ENCODE results near the gene TH.

The TH gene

DNA sequence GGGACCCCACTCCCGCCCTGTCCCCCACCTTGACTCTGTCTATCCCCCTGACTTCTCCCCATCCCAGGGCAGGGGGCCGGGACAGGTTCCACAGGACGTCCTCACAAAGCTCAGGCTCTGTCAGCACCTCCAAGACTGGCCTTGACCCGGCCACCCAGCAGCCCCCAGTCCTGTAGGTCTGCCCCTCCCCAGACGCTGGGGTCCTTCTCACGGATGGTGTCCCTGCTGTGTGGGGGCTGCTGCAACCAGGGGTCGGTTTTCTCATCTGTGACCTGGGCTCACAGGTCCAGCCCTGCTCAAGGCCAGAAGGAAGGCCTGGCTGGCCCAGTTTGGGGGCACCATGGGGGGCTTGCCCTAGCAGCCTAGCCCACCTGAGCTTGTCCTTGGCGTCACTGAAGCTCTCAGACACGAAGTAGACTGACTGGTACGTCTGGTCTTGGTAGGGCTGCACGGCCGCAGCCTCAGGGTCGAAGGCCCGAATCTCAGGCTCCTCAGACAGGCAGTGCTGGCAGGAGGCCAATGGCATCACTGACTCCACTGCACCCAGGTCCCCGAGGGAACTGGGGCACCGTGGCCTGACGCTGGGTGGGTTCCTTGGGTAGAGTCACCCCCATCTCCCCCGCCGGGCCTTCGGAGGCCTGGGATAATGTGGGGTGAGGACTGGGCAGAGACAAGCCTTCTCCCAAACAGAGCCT lies 6.6 kb downstream of the TH start:
- Mint-ChIP-seq H3K9me3 (no peaks in the 10 kb centered on the region), H3K4me3 (no peak overlapping the region), H3K27ac (no peak overlapping the region), H3K27me3 (peaks cover 75% of the 10 kb centered on the region), H3K36me3 (no peaks in the 10 kb centered on the region), H3K4me1 (no peaks in the 10 kb centered on the region)
- no peak for ATAC-seq

DNA sequence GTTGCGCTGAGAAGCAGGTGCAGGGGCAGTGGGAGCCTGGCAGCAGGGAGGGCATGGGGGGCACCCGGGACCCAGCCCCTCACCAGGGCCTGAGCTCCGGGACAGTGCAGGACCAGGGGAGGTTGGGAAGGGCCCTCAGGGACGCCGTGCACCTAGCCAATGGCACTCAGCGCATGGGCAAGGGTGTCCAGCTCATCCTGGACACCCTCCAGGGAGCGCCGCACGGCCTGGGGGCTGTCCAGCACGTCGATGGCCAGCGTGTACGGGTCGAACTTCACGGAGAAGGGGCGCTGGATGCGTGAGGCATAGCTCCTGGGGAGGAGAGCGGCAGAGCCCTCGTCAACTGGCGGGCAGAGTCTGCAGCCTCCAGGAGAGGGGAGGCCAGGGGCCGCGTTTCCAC lies 7.5 kb downstream of the TH start:
- Mint-ChIP-seq H3K27me3 (peaks cover 83% of the 10 kb centered on the region), H3K9me3 (no peaks in the 10 kb centered on the region)
- ATAC-seq: no peak

GRCh38 chr11:2163428-2163978 lies 8.1 kb downstream of the TH start:
- Mint-ChIP-seq H3K36me3 (no peaks in the 10 kb centered on the region), H3K4me3 (no peak overlapping the region), H3K27me3 (peaks cover 79% of the 10 kb centered on the region), H3K9me3 (no peaks in the 10 kb centered on the region), H3K27ac (no peak overlapping the region), H3K4me1 (no peaks in the 10 kb centered on the region)
- ATAC-seq: no peak

More for the DNA sequence above, 7.5 kb downstream of the TH start:
- H3K4me1 Mint-ChIP-seq: no peaks in the 10 kb centered on the region
- no peak overlapping the region for H3K4me3 Mint-ChIP-seq
- H3K27ac Mint-ChIP-seq: no peak overlapping the region
- no peaks in the 10 kb centered on the region for H3K36me3 Mint-ChIP-seq

DNA sequence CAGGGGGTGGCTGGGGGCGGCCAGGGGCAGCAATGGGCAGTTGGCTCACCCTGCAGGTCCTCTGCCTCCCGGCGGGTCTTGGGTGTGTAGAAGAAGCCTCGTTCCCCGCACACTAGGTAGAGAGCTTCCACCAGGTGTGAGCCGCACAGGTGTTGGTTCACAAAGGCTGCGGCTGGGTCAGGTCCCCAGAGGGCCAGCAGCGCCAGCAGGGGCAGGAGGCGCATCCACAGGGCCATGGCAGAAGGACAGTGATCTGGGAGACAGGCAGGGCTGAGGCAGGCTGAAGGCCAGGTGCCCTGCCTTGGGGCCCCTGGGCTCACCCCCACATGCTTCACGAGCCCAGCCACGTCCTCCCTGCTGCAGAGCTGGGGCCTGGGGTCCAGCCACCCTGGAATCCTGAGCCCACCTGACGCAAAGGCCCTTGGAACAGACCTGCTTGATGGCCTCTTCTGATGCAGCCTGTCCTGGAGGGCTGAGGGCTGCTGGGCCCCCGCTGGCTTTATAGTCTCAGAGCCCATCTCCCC lies 10.8 kb downstream of the TH start, which contains the start of gene INS:
INS (minus strand) TSS at position 474 of the 524 bp plus-strand sequence; CDS start at position 236, 238 bp downstream.
- ATAC-seq: no peak
- Mint-ChIP-seq H3K36me3 (no peaks in the 10 kb centered on the region), H3K27ac (no peak within 1 kb of the TSS), H3K9me3 (no peaks in the 10 kb centered on the region), H3K4me3 (no peak within 1 kb of the TSS), H3K27me3 (peaks cover 68% of the 10 kb centered on the region), H3K4me1 (no peaks in the 10 kb centered on the region)

- peak; percentile 11 for ATAC-seq
- Mint-ChIP-seq H3K27me3 (peaks cover 57% of the 10 kb centered on the region), H3K4me1 (no peaks in the 10 kb centered on the region), H3K4me3 (no peak overlapping the region), H3K36me3 (no peaks in the 10 kb centered on the region), H3K27ac (no peak overlapping the region), H3K9me3 (no peaks in the 10 kb centered on the region)
These were observed 11.8 kb downstream of the TH start for GRCh38 chr11:2159536-2160413.

- ATAC-seq: no peak
- H3K36me3 Mint-ChIP-seq: no peaks in the 10 kb centered on the region
- H3K27ac Mint-ChIP-seq: no peak overlapping the region
- no peaks in the 10 kb centered on the region for H3K9me3 Mint-ChIP-seq
- no peak overlapping the region for H3K4me3 Mint-ChIP-seq
- H3K27me3 Mint-ChIP-seq: peaks cover 49% of the 10 kb centered on the region
- H3K4me1 Mint-ChIP-seq: no peaks in the 10 kb centered on the region
These were observed 12.6 kb downstream of the TH start for GRCh38 chr11:2158966-2159365.

DNA sequence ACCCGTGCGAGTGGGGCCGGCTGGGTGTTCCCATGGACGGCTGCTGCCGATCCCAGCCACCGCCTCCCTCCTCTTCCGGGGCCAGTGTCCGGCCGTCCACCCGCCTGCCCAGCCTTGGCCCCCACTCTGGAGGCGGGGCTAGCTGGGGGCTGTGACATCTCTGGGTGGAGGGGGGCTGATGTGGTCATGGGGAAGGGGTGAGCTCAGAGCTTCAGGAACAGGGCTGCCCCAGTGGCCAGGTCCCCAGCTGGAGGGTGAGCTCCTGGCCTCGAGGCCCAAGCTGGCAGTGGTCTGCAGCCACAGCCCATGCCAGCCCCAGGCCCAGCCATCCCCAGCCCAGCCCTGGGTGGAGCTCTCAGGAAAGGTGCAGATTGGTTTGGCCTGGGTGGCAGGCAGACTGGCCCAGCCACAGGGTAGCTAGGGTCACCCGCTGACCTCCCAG lies 13.3 kb downstream of the TH start:
- ATAC-seq: no peak
- no peak overlapping the region for H3K27ac Mint-ChIP-seq
- no peaks in the 10 kb centered on the region for H3K4me1 Mint-ChIP-seq
- H3K4me3 Mint-ChIP-seq: no peak overlapping the region
- H3K27me3 Mint-ChIP-seq: peaks cover 43% of the 10 kb centered on the region
- H3K9me3 Mint-ChIP-seq: no peaks in the 10 kb centered on the region
- H3K36me3 Mint-ChIP-seq: no peaks in the 10 kb centered on the region

DNA sequence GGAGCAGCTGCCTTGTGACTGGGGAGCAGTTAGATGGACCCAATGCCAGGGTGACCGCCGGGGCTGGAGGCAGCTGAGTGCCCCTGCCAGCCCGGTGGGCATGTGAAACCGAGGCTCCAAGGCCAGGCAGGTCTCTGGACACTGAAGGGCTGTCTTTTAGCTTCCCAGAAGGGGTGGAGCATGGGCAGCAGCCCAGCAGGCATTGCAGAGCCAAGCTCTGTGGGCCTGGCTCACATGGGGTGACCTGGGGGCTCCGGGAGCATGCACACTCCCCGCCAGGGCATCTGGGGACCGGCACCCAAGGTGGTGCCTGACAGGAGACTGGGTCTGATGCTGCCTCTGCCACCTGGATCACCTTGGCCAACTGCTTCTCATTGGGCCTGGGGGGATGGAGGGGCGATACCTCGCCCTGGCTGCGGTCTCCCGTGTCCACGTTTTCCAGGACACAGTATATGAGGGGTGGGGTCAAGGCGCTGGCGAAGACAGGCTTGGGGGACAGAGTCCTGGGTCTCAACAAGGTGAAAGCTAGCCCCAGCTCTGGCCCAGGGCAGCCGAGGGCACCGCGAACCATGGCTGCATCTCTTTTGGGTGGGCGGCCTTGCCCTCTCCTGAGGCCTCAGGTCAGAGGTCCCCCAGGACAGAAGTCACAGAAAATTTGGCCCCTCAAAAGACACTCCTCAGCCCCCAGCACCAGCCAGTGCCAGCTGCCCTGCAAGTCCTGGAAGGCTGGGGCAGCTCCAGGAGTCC lies 14.1 kb downstream of the TH start:
- H3K36me3 Mint-ChIP-seq: no peaks in the 10 kb centered on the region
- no peaks in the 10 kb centered on the region for H3K4me1 Mint-ChIP-seq
- H3K9me3 Mint-ChIP-seq: no peaks in the 10 kb centered on the region
- H3K27me3 Mint-ChIP-seq: peaks cover 34% of the 10 kb centered on the region
- no peak overlapping the region for H3K4me3 Mint-ChIP-seq
- H3K27ac Mint-ChIP-seq: no peak overlapping the region
- ATAC-seq: no peak

GRCh38 chr11:2156416-2157182 lies 15.0 kb downstream of the TH start:
- no peak for ATAC-seq
- H3K9me3 Mint-ChIP-seq: no peaks in the 10 kb centered on the region
- peaks cover 7% of the 10 kb centered on the region for H3K4me1 Mint-ChIP-seq
- no peak overlapping the region for H3K27ac Mint-ChIP-seq
- H3K4me3 Mint-ChIP-seq: no peak overlapping the region
- no peaks in the 10 kb centered on the region for H3K36me3 Mint-ChIP-seq
- peaks cover 28% of the 10 kb centered on the region for H3K27me3 Mint-ChIP-seq

DNA sequence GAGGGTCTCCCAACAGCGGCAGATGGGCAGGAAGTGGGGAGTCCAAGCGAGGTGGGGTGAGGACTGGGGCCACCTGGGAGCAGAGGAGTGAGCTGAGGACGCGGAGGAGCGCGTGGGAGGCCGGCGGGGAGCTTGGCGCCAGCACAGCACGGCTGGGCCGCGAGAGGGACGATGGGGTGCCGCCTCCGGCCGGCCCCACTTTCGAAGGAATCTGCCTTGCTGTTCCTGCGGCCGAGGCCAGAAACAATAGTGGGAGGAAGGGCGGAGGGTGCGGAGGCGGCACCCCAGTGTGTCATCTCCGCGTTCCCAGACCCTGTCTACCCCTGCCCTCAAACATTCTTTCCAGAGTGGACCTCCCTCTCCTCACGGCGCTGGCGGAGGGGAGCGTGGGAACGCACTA lies 16.1 kb downstream of the TH start:
- H3K27ac Mint-ChIP-seq: no peak overlapping the region

GRCh38 chr11:2154889-2155288 lies 16.7 kb downstream of the TH start:
- Mint-ChIP-seq H3K4me1 (peaks cover 17% of the 10 kb centered on the region), H3K9me3 (no peaks in the 10 kb centered on the region), H3K27me3 (peaks cover 33% of the 10 kb centered on the region), H3K27ac (no peak overlapping the region), H3K36me3 (no peaks in the 10 kb centered on the region), H3K4me3 (no peak overlapping the region)
- no peak for ATAC-seq

More for the DNA sequence above, 16.1 kb downstream of the TH start:
- Mint-ChIP-seq H3K9me3 (no peaks in the 10 kb centered on the region), H3K4me3 (no peak overlapping the region), H3K36me3 (no peaks in the 10 kb centered on the region), H3K4me1 (peaks cover 17% of the 10 kb centered on the region), H3K27me3 (peaks cover 33% of the 10 kb centered on the region)
- ATAC-seq: no peak

DNA sequence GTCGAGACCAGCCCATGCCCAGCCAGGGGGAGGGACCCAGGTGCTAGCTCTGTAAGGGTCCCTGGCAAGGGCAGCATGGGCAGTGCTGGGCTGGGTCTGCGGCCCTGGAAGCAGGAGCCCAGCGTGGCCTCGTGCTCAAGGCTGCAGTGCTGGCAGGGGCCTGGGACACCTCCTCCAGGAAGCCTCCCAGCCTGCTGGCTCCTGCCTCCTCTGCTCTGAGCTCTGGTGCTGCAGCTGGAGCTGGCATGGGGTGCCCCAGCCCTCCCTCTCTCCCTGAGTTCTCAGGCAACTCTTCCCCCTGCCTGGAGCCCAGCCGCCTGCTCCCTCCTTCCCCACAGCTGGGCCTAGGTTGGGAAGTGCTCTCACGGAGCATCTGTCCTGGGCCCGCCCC lies 17.4 kb downstream of the TH start:
- Mint-ChIP-seq H3K9me3 (no peaks in the 10 kb centered on the region), H3K27ac (no peak overlapping the region), H3K4me1 (peaks cover 17% of the 10 kb centered on the region), H3K36me3 (no peaks in the 10 kb centered on the region), H3K4me3 (no peak overlapping the region), H3K27me3 (peaks cover 33% of the 10 kb centered on the region)
- no peak for ATAC-seq

DNA sequence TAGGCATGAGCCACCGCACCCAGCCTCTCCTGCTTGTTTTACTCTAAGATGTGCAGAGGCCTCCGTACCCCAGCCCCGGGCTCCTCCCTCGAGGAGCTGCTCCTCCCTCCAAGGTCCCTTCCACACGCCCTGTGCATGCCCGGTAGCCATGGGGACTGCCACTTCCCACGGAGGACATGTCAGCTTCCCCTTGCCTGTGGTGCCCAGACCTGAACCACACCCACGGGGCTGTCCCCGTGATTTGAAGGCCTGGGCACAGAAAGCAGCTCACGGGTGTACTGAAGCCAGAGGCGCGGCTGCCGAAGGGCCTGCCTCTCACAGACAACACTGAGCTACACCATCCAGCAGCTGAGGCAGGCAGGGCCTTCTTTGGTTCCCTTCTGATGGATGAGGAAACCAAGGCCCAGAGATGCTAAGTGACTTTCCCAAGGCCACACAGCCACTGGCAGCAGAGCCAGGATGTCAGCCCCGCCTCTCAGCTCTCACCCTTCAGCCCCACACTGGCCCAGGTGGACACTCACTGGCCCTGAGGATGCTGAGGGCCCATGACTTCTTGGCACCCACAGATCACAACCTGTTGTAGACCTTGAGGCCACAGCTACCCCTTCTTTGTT lies 17.9 kb downstream of the TH start:
- Mint-ChIP-seq H3K4me3 (no peak overlapping the region), H3K4me1 (peaks cover 17% of the 10 kb centered on the region), H3K27ac (no peak overlapping the region), H3K27me3 (peaks cover 38% of the 10 kb centered on the region), H3K36me3 (no peaks in the 10 kb centered on the region), H3K9me3 (no peaks in the 10 kb centered on the region)
- ATAC-seq: no peak

All from stimulated activated memory B cell treated with anti-CD40 and anti-IgM and Interleukin-4, amounts not matched to agents 10 μg/mL and 1 μg/mL and 100 μg/mL, for 72 hours (primary cell).